Neural progenitor cell (in vitro differentiated cells): Measurements from ENCODE around the gene ITGB5. TPM values are rescaled to one million over a fixed set of nuclear protein-coding genes. Genes with fewer than 3 reads are reported as not detected.
A peak's percentile ranks its signal among the peaks of the same experiment; 100 is the strongest.
"Not testable (repeated sequence)": the region's sequence is repeated elsewhere in the genome, so short reads cannot be mapped to it uniquely, and the experiment has no call there.

ENCODE experiments used
- DNase-seq: peaks from one replicate; pipeline ENCODE4 v3.0.0-alpha.2; 2016; ENCODE audit warnings: low spot score
- H2AFZ ChIP-seq: fragments of 200-600 bp; sonication (generic); replicated peaks from 2 replicates; pipeline ENCODE4 v1.6.1; 2016; ENCODE audit warnings: antibody characterized with exemption
- H3F3A ChIP-seq: fragments of 200-600 bp; sonication (generic); 2 replicates; pipeline ENCODE4 v1.6.1; 2016; ENCODE audit warnings: antibody characterized with exemption, low read depth
- H3K27ac ChIP-seq: fragments of 200-600 bp; sonication (generic); 2 replicates; pipeline ENCODE4 v1.5.1; 2016; ENCODE audit warnings: mild to moderate bottlenecking
- H3K27me3 ChIP-seq: fragments of 200-600 bp; sonication (generic); 2 replicates; pipeline ENCODE4 v1.6.1; 2016; ENCODE audit warnings: mild to moderate bottlenecking, moderate library complexity
- H3K36me3 ChIP-seq: fragments of 200-600 bp; sonication (generic); 2 replicates; pipeline ENCODE4 v1.5.1; 2016
- H3K4me1 ChIP-seq: fragments of 200-600 bp; sonication (generic); 2 replicates; pipeline ENCODE4 v1.6.1; 2016; ENCODE audit warnings: mixed run types
- H3K4me2 ChIP-seq: fragments of 200-600 bp; sonication (generic); 2 replicates; pipeline ENCODE4 v1.6.1; 2016
- H3K4me3 ChIP-seq: fragments of 200-600 bp; sonication (generic); 2 replicates; pipeline ENCODE4 v1.5.1; 2016
- H3K79me2 ChIP-seq: fragments of 200-600 bp; sonication (generic); 2 replicates; pipeline ENCODE4 v1.6.1; 2016; ENCODE audit warnings: low read depth
- H3K9ac ChIP-seq: fragments of 200-600 bp; sonication (generic); 2 replicates; pipeline ENCODE4 v1.6.1; 2016
- H3K9me3 ChIP-seq: fragments of 200-600 bp; sonication (generic); 2 replicates; pipeline ENCODE4 v1.5.1; 2016; ENCODE audit warnings: low read depth
- H4K20me1 ChIP-seq: fragments of 200-600 bp; sonication (generic); 2 replicates; pipeline ENCODE4 v1.6.1; 2016; ENCODE audit warnings: low read depth
- H3K27ac Mint-ChIP-seq: 3 replicates; pipeline ENCODE4 v1.8.0; 2021; ENCODE audit warnings: mixed read lengths
- H3K27me3 Mint-ChIP-seq: 2 replicates; pipeline ENCODE4 v1.8.0; 2022; ENCODE audit warnings: low read depth, mild to moderate bottlenecking, inconsistent platforms, moderate library complexity, mixed read lengths; ENCODE audit not compliant: insufficient read depth
- H3K36me3 Mint-ChIP-seq: 3 replicates; pipeline ENCODE4 v1.8.0; 2021; ENCODE audit warnings: mixed read lengths
- H3K4me1 Mint-ChIP-seq: 3 replicates; pipeline ENCODE4 v1.8.0; 2021; ENCODE audit warnings: mixed read lengths
- H3K4me3 Mint-ChIP-seq: 3 replicates; pipeline ENCODE4 v1.8.0; 2021; ENCODE audit warnings: mild to moderate bottlenecking, moderate library complexity, mixed read lengths
- H3K9me3 Mint-ChIP-seq: 3 replicates; pipeline ENCODE4 v1.8.0; 2020; ENCODE audit warnings: mixed read lengths
- EZH2 ChIP-seq: fragments of 200-600 bp; sonication (generic); IDR thresholded peaks from 2 replicates; pipeline ENCODE4 v1.6.1; 2017; ENCODE audit warnings: antibody characterized with exemption, mild to moderate bottlenecking, moderate library complexity
- EZH2phosphoT487 ChIP-seq: fragments of 200-600 bp; sonication (generic); IDR thresholded peaks from 2 replicates; pipeline ENCODE4 v1.6.1; 2017; ENCODE audit warnings: antibody characterized with exemption
- total RNA-seq: library from RNA; depleted of rRNA; stranded (reverse); fragments of >200 nt; gene quantifications from 2 replicates; pipeline ENCODE4 v1.2.3, GENCODE V29; 2015; ENCODE audit warnings: low replicate concordance
- TF ChIP-seq, protein P1 (sequence below): fragments of 200-600 bp; sonication (generic); IDR thresholded peaks from 2 replicates; pipeline ENCODE4 v1.5.1; 2017; ENCODE audit warnings: antibody characterized with exemption, mild to moderate bottlenecking

Gene ITGB5
- total RNA-seq, 1 donor from 2014 or later = 55.8 TPM

DNA sequence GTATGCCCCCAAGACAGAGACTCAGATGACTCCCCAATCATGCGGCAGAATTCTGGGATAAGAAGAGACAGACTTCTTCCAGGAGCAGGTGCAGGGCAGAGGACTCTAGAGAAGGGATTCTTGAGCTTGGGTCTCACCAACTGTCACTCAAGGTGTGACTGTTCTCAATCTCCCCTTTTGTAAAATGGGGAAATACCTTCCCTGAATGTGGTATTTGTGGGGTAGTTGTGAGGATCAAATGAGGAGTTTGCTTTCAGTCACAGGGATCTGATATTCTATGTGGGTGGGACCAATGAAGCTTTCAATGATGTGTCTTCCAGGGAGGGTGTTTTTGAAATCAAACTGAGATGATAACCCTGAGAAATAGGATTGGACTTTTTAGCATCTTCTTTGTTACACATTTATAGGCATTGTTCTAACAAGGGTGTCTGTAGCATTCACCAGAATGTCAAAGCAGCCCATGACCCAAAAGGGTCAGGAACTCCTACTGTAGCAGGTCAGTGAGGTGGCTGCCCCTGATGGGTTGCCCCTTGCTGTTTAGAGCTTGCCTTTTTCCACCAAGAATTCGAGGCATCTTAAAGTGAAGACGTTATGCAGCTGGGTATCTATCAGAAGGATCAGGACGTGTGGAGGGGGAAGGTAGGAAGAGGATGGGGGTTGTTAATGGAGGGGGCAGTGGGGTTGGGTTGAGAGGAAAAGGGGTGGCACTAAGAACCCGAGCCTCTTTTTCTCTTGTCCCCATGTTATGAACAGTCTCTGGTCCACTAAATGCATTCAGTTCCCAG is 128.1 kb downstream of the ITGB5 start:
- H3K4me1 Mint-ChIP-seq = peaks cover 20% of the 10 kb centered on the region
- H3K4me2 ChIP-seq = no peak overlapping the region
- no peak overlapping the region for H3K27ac Mint-ChIP-seq
- H3K9me3 Mint-ChIP-seq = no peaks in the 10 kb centered on the region
- peaks cover 2% of the 10 kb centered on the region for H3K36me3 Mint-ChIP-seq
- no peak overlapping the region for H3K27ac ChIP-seq
- no peaks in the 10 kb centered on the region for H4K20me1 ChIP-seq
- no peaks in the 10 kb centered on the region for H3K9me3 ChIP-seq
- no peaks in the 10 kb centered on the region for H3K79me2 ChIP-seq
- DNase-seq = no peak
- peaks cover 19% of the 10 kb centered on the region for H3K27me3 Mint-ChIP-seq
- H3K27me3 ChIP-seq = no peaks in the 10 kb centered on the region
- no peak overlapping the region for H3K9ac ChIP-seq
- H3K36me3 ChIP-seq = no peaks in the 10 kb centered on the region
- no peak overlapping the region for H2AFZ ChIP-seq
- H3F3A ChIP-seq = peaks cover 14% of the 10 kb centered on the region
- H3K4me3 ChIP-seq = no peak overlapping the region
- no peak for TF ChIP-seq EZH2
- TF ChIP-seq, protein P1, sequence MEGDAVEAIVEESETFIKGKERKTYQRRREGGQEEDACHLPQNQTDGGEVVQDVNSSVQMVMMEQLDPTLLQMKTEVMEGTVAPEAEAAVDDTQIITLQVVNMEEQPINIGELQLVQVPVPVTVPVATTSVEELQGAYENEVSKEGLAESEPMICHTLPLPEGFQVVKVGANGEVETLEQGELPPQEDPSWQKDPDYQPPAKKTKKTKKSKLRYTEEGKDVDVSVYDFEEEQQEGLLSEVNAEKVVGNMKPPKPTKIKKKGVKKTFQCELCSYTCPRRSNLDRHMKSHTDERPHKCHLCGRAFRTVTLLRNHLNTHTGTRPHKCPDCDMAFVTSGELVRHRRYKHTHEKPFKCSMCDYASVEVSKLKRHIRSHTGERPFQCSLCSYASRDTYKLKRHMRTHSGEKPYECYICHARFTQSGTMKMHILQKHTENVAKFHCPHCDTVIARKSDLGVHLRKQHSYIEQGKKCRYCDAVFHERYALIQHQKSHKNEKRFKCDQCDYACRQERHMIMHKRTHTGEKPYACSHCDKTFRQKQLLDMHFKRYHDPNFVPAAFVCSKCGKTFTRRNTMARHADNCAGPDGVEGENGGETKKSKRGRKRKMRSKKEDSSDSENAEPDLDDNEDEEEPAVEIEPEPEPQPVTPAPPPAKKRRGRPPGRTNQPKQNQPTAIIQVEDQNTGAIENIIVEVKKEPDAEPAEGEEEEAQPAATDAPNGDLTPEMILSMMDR = no peak
- TF ChIP-seq EZH2phosphoT487 = no peak
- peaks cover 12% of the 10 kb centered on the region for H3K4me1 ChIP-seq
- no peak overlapping the region for H3K4me3 Mint-ChIP-seq

- not testable (repeated sequence) for H3K79me2 ChIP-seq, H3K4me3 ChIP-seq, H4K20me1 ChIP-seq, H3K4me3 Mint-ChIP-seq, DNase-seq, H3K36me3 Mint-ChIP-seq, H3K27me3 ChIP-seq, H3K27ac ChIP-seq, H3K36me3 ChIP-seq, H3K9me3 Mint-ChIP-seq, H3K9me3 ChIP-seq, H2AFZ ChIP-seq, H3K27ac Mint-ChIP-seq, H3K9ac ChIP-seq
- peak overlapping the region; percentile 12 for H3K4me2 ChIP-seq
- Mint-ChIP-seq H3K4me1 (peaks cover 22% of the 10 kb centered on the region), H3K27me3 (peaks cover 19% of the 10 kb centered on the region)
- H3F3A ChIP-seq = peaks cover 12% of the 10 kb centered on the region
- peaks cover 12% of the 10 kb centered on the region for H3K4me1 ChIP-seq
Measured at GRCh38 chr3:124757926-124758325, 129.2 kb downstream of the ITGB5 start.

GRCh38 chr3:124752051-124752450 is 135.1 kb downstream of the ITGB5 start:
- no peak overlapping the region for H3K27ac Mint-ChIP-seq
- H3K4me1 Mint-ChIP-seq = peaks cover 15% of the 10 kb centered on the region
- Histone ChIP-seq H3F3A (peaks cover 12% of the 10 kb centered on the region), H3K27ac (no peak overlapping the region), H3K4me1 (no peaks in the 10 kb centered on the region), H2AFZ (no peak overlapping the region), H3K4me3 (no peak overlapping the region), H3K36me3 (no peaks in the 10 kb centered on the region), H3K4me2 (no peak overlapping the region), H3K9me3 (no peaks in the 10 kb centered on the region), H3K9ac (no peak overlapping the region), H3K27me3 (no peaks in the 10 kb centered on the region), H3K79me2 (no peaks in the 10 kb centered on the region), H4K20me1 (no peaks in the 10 kb centered on the region)
- H3K27me3 Mint-ChIP-seq = peaks cover 14% of the 10 kb centered on the region
- TF ChIP-seq, protein P1 = no peak
- TF ChIP-seq EZH2 = no peak
- no peak for TF ChIP-seq EZH2phosphoT487
- no peak overlapping the region for H3K4me3 Mint-ChIP-seq
- H3K36me3 Mint-ChIP-seq = peaks cover 8% of the 10 kb centered on the region
- DNase-seq = no peak
- H3K9me3 Mint-ChIP-seq = peaks cover 10% of the 10 kb centered on the region

GRCh38 chr3:124751501-124751900 is 135.7 kb downstream of the ITGB5 start:
- H4K20me1 ChIP-seq = no peaks in the 10 kb centered on the region
- Mint-ChIP-seq H3K9me3 (peaks cover 10% of the 10 kb centered on the region), H3K4me3 (no peak overlapping the region), H3K4me1 (peaks cover 15% of the 10 kb centered on the region), H3K36me3 (peaks cover 9% of the 10 kb centered on the region), H3K27ac (no peak overlapping the region), H3K27me3 (peaks cover 12% of the 10 kb centered on the region)
- no peak overlapping the region for H3K27ac ChIP-seq
- H3K4me2 ChIP-seq = no peak overlapping the region
- H3K9me3 ChIP-seq = no peaks in the 10 kb centered on the region
- no peak for DNase-seq
- no peak overlapping the region for H3K9ac ChIP-seq
- peaks cover 12% of the 10 kb centered on the region for H3F3A ChIP-seq
- no peaks in the 10 kb centered on the region for H3K27me3 ChIP-seq
- TF ChIP-seq EZH2phosphoT487 = no peak
- TF ChIP-seq, protein P1 = no peak
- TF ChIP-seq EZH2 = no peak
- H3K4me3 ChIP-seq = no peak overlapping the region
- no peaks in the 10 kb centered on the region for H3K36me3 ChIP-seq
- H2AFZ ChIP-seq = no peak overlapping the region
- no peaks in the 10 kb centered on the region for H3K4me1 ChIP-seq
- H3K79me2 ChIP-seq = no peaks in the 10 kb centered on the region

DNA sequence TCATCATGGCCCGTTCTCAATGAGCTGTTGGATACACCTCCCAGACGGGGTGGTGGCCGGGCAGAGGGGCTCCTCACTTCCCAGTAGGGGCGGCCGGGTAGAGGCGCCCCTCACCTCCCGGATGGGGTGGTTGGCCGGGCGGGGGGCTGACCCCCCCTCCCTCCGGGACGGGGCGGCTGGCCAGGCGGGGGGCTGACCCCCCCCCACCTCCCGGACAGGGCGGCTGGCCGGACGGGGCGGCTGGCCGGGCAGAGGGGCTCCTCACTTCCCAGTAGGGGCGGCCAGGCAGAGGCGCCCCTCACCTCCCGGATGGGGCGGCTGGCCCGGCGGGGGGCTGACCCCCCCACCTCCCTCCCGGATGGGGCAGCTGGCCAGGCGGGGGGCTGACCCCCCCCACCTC is 137.3 kb downstream of the ITGB5 start:
- not testable (repeated sequence) for DNase-seq, H3K4me3 Mint-ChIP-seq, H3K4me1 Mint-ChIP-seq, H3K4me1 ChIP-seq, H3K79me2 ChIP-seq, H4K20me1 ChIP-seq, H3K27ac ChIP-seq, H3K36me3 ChIP-seq, H3K9me3 ChIP-seq, H3K27me3 ChIP-seq, H3K4me3 ChIP-seq, H3K27ac Mint-ChIP-seq, H3K9ac ChIP-seq, H2AFZ ChIP-seq, H3K4me2 ChIP-seq
- peaks cover 16% of the 10 kb centered on the region for H3F3A ChIP-seq
- Mint-ChIP-seq H3K27me3 (peaks cover 12% of the 10 kb centered on the region), H3K9me3 (peaks cover 10% of the 10 kb centered on the region), H3K36me3 (peaks cover 16% of the 10 kb centered on the region)
